OCI-LY1 (cell line): Measurements from ENCODE around the gene CYB5R2.

Experiments used
- H2AFZ ChIP-seq: fragments of 200-600 bp; sonication (generic), shearing (Covaris generic); 2 replicates; pipeline ENCODE4 v1.6.0; 2014; ENCODE audit warnings: antibody characterized with exemption, mild to moderate bottlenecking, low read length
- H3F3A ChIP-seq: fragments of 200-600 bp; sonication (generic), shearing (Covaris generic); 2 replicates; pipeline ENCODE4 v1.6.0; 2014; ENCODE audit warnings: mild to moderate bottlenecking, antibody characterized with exemption, low read length, moderate library complexity; ENCODE audit not compliant: insufficient read depth
- H3K27ac ChIP-seq: fragments of 200-600 bp; sonication (generic); 2 replicates; pipeline ENCODE4 v1.5.1; 2014; ENCODE audit warnings: low read length, mixed run types, mild to moderate bottlenecking, low read depth; ENCODE audit not compliant: poor library complexity, severe bottlenecking
- H3K27me3 ChIP-seq: fragments of 200-600 bp; sonication (generic); 2 replicates; pipeline ENCODE4 v1.6.0; 2014; ENCODE audit warnings: antibody characterized with exemption, mild to moderate bottlenecking, low read length, moderate library complexity; ENCODE audit not compliant: insufficient read depth
- H3K36me3 ChIP-seq: fragments of 200-600 bp; sonication (generic); 2 replicates; pipeline ENCODE4 v1.6.1; 2014; ENCODE audit warnings: mild to moderate bottlenecking, antibody characterized with exemption, low read length, moderate library complexity, mixed read lengths; ENCODE audit not compliant: insufficient read depth
- H3K4me1 ChIP-seq: fragments of 200-600 bp; sonication (generic); 2 replicates; pipeline ENCODE4 v1.5.1; 2014; ENCODE audit warnings: mild to moderate bottlenecking, low read length, moderate library complexity; ENCODE audit not compliant: insufficient read depth, severe bottlenecking
- H3K4me2 ChIP-seq: fragments of 200-600 bp; sonication (generic), shearing (Covaris generic); 2 replicates; pipeline ENCODE4 v1.6.1; 2014; ENCODE audit warnings: low read length
- H3K4me3 ChIP-seq: fragments of 200-600 bp; sonication (generic); 2 replicates; pipeline ENCODE4 v1.5.1; 2014; ENCODE audit warnings: low read length, low read depth, mild to moderate bottlenecking, mixed read lengths; ENCODE audit not compliant: poor library complexity, severe bottlenecking
- H3K79me2 ChIP-seq: fragments of 200-600 bp; shearing (Covaris generic); 2 replicates; pipeline ENCODE4 v1.6.1; 2016; ENCODE audit warnings: mixed run types, low read length, mixed read lengths; ENCODE audit not compliant: insufficient read depth
- H3K9ac ChIP-seq: fragments of 200-600 bp; sonication (generic), shearing (Covaris generic); 2 replicates; pipeline ENCODE4 v1.6.1; 2014; ENCODE audit warnings: mild to moderate bottlenecking, low read length, mixed read lengths
- H3K9me2 ChIP-seq: fragments of 200-600 bp; sonication (generic), shearing (Covaris generic); 2 replicates; pipeline ENCODE4 v1.6.1; 2014; ENCODE audit warnings: low read depth, mild to moderate bottlenecking, low read length, mixed read lengths
- H3K9me3 ChIP-seq: fragments of 200-600 bp; shearing (Covaris generic); 2 replicates; pipeline ENCODE4 v1.6.1; 2014; ENCODE audit warnings: low read length, mixed read lengths
- H4K20me1 ChIP-seq: fragments of 200-600 bp; sonication (generic), shearing (Covaris generic); 2 replicates; pipeline ENCODE4 v1.6.0; 2016; ENCODE audit warnings: mild to moderate bottlenecking, low read length; ENCODE audit not compliant: insufficient read depth
- EZH2 ChIP-seq: fragments of 200-600 bp; sonication (generic), shearing (Covaris generic); IDR thresholded peaks from 2 replicates; pipeline ENCODE4 v1.8.0; 2017; ENCODE audit warnings: borderline replicate concordance, mixed run types, mild to moderate bottlenecking, antibody characterized with exemption, low read length, moderate library complexity, mixed read lengths
- TF ChIP-seq, protein P1 (sequence below): fragments of 200-600 bp; sonication (generic), shearing (Covaris generic); IDR thresholded peaks from 2 replicates; pipeline ENCODE4 v1.5.1; 2017; ENCODE audit warnings: mild to moderate bottlenecking, antibody characterized with exemption, low read length, moderate library complexity, mixed read lengths

Gene CYB5R2

DNA sequence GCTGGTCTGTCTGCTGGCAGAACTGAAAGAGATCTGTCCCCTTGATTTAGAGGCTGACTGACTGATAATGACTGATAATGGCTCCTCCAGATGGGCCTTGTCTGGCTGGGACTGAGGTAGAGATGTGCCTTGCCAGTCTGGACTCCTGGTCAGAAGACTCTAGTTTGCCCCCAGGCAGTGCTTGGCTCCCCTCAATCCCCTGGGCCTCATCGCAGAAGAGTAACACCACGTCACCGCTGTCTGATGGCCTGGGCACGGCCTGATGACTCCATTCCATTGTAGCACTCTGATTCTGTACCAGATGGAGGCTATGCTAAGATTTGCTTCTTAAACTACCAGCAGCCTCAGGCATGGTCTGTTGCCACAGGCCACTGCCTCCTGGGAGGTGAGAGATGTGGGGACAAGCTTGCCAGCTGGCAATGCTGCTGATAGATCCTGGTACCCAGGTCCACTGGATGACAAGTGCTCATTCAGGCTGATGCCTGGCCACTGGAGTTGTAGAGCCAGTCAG, 19.1 kb downstream of the CYB5R2 start:
- no peaks in the 10 kb centered on the region for H3F3A ChIP-seq
- H3K9ac ChIP-seq, result no peak overlapping the region
- peaks cover 55% of the 10 kb centered on the region for H3K36me3 ChIP-seq
- H3K9me3 ChIP-seq, result no peaks in the 10 kb centered on the region
- H3K4me2 ChIP-seq, result no peak overlapping the region
- H2AFZ ChIP-seq, result no peak overlapping the region
- H3K79me2 ChIP-seq, result no peaks in the 10 kb centered on the region
- no peak overlapping the region for H3K4me3 ChIP-seq
- H3K27ac ChIP-seq, result no peak overlapping the region
- H3K9me2 ChIP-seq, result no peaks in the 10 kb centered on the region
- no peaks in the 10 kb centered on the region for H3K27me3 ChIP-seq
- no peaks in the 10 kb centered on the region for H4K20me1 ChIP-seq
- no peak for TF ChIP-seq EZH2
- H3K4me1 ChIP-seq, result no peaks in the 10 kb centered on the region

- Histone ChIP-seq H3K4me1 (no peaks in the 10 kb centered on the region), H3K9me2 (no peaks in the 10 kb centered on the region), H4K20me1 (no peaks in the 10 kb centered on the region), H3K4me3 (no peak overlapping the region), H3K9me3 (no peaks in the 10 kb centered on the region), H3K36me3 (peaks cover 66% of the 10 kb centered on the region), H3K4me2 (no peak overlapping the region), H3K9ac (no peak overlapping the region), H3K27ac (no peak overlapping the region), H3F3A (no peaks in the 10 kb centered on the region), H3K27me3 (no peaks in the 10 kb centered on the region), H3K79me2 (no peaks in the 10 kb centered on the region), H2AFZ (no peak overlapping the region)
- no peak for TF ChIP-seq EZH2
- TF ChIP-seq, protein P1, sequence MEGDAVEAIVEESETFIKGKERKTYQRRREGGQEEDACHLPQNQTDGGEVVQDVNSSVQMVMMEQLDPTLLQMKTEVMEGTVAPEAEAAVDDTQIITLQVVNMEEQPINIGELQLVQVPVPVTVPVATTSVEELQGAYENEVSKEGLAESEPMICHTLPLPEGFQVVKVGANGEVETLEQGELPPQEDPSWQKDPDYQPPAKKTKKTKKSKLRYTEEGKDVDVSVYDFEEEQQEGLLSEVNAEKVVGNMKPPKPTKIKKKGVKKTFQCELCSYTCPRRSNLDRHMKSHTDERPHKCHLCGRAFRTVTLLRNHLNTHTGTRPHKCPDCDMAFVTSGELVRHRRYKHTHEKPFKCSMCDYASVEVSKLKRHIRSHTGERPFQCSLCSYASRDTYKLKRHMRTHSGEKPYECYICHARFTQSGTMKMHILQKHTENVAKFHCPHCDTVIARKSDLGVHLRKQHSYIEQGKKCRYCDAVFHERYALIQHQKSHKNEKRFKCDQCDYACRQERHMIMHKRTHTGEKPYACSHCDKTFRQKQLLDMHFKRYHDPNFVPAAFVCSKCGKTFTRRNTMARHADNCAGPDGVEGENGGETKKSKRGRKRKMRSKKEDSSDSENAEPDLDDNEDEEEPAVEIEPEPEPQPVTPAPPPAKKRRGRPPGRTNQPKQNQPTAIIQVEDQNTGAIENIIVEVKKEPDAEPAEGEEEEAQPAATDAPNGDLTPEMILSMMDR, result no peak
These were observed 21.6 kb downstream of the CYB5R2 start for GRCh38 chr11:7651700-7652099.

DNA sequence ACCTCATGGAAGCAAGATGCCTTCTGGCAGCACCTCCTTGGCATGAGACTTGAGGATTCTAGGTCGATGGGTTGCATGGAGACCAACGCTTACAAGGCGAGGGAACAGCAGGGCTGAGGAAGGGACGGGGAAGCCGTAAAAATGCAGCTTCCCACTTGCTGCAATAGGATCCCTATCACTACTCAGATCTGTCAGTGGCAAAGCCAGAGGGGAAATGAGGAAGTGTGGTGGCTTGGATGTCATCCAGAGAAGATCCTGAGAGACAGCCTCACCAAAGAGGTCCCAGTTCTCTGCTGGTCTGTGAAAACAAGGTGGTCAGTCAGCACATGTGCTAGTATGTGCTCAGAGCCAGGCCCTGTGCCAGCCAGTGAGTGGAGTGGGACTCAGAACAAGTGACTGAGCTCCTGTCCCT, 22.2 kb downstream of the CYB5R2 start:
- no peak overlapping the region for H3K4me2 ChIP-seq
- H3K79me2 ChIP-seq, result no peaks in the 10 kb centered on the region
- H3K9ac ChIP-seq, result no peak overlapping the region
- no peaks in the 10 kb centered on the region for H3K27me3 ChIP-seq
- TF ChIP-seq, protein P1, result no peak
- no peak for TF ChIP-seq EZH2
- no peak overlapping the region for H2AFZ ChIP-seq
- H3K9me3 ChIP-seq, result no peaks in the 10 kb centered on the region
- no peak overlapping the region for H3K4me3 ChIP-seq
- H3F3A ChIP-seq, result no peaks in the 10 kb centered on the region
- peaks cover 66% of the 10 kb centered on the region for H3K36me3 ChIP-seq
- H4K20me1 ChIP-seq, result no peaks in the 10 kb centered on the region
- no peaks in the 10 kb centered on the region for H3K4me1 ChIP-seq
- H3K27ac ChIP-seq, result no peak overlapping the region
- no peaks in the 10 kb centered on the region for H3K9me2 ChIP-seq

- H3K9ac ChIP-seq, result no peak overlapping the region
- TF ChIP-seq, protein P1, result no peak
- no peak for TF ChIP-seq EZH2
- H3K9me3 ChIP-seq, result no peaks in the 10 kb centered on the region
- no peaks in the 10 kb centered on the region for H3K9me2 ChIP-seq
- no peaks in the 10 kb centered on the region for H3K4me1 ChIP-seq
- no peaks in the 10 kb centered on the region for H3F3A ChIP-seq
- H3K27me3 ChIP-seq, result no peaks in the 10 kb centered on the region
- H3K4me3 ChIP-seq, result no peak overlapping the region
- no peaks in the 10 kb centered on the region for H3K79me2 ChIP-seq
- H3K36me3 ChIP-seq, result peaks cover 49% of the 10 kb centered on the region
- no peak overlapping the region for H3K4me2 ChIP-seq
- H3K27ac ChIP-seq, result no peak overlapping the region
- H2AFZ ChIP-seq, result no peak overlapping the region
- H4K20me1 ChIP-seq, result no peaks in the 10 kb centered on the region
These were observed 25.0 kb downstream of the CYB5R2 start for GRCh38 chr11:7648264-7648663.
